IMR-90 (cell line): ENCODE results near the gene NR5A1. TPM values are rescaled to one million over a fixed set of nuclear protein-coding genes. Genes with fewer than 3 reads are reported as not detected.

Experiments used
- ATAC-seq: fragments of 200-7000 bp; cut with Tn5 transposase; 2 replicates; pipeline ENCODE4 v1.9.1; 2020; ENCODE audit warnings: low read depth, mild to moderate bottlenecking, moderate library complexity
- BruUV-seq: library from RNA; stranded (reverse); fragments of 400-500 nt; replicated peaks from 2 replicates; lab custom pipeline; 2021; lab: Mats Ljungman, UMichigan
- CTCF ChIA-PET: fragments of 300-600 bp; formaldehyde crosslinking; extraction: SDS; loops from one replicate; lab custom pipeline; 2021; ENCODE audit warnings: antibody characterized with exemption; lab: Yijun Ruan, JAX
- POLR2A ChIA-PET: fragments of 300-600 bp; sonication (Branson Sonifier 250); formaldehyde crosslinking; loops from one replicate; lab custom pipeline; 2022; ENCODE audit warnings: antibody characterized with exemption; ENCODE audit not compliant: unreplicated experiment; lab: Charles Lee
- DNase-seq: peaks from one replicate; pipeline ENCODE4 v3.0.0; 2013
- H2AFZ ChIP-seq: replicated peaks from 2 replicates; pipeline ENCODE3; 2013; ENCODE audit warnings: low read length, mild to moderate bottlenecking; ENCODE audit not compliant: poor library complexity
- H2AK5ac ChIP-seq: 2 replicates; pipeline ENCODE4 v1.6.1; 2013; ENCODE audit warnings: low read depth, low read length, inconsistent platforms
- H2AK9ac ChIP-seq: replicated peaks from 2 replicates; pipeline ENCODE3; 2013; ENCODE audit warnings: mild to moderate bottlenecking, low read depth, low read length, moderate library complexity; ENCODE audit not compliant: poor library complexity
- H2BK120ac ChIP-seq: 2 replicates; pipeline ENCODE4 v1.6.1; 2013; ENCODE audit warnings: low read depth, low read length, inconsistent platforms
- H2BK15ac ChIP-seq: 3 replicates; pipeline ENCODE4 v1.6.1; 2013; ENCODE audit warnings: low read depth, low read length, inconsistent platforms
- H2BK20ac ChIP-seq: 2 replicates; pipeline ENCODE4 v1.6.1; 2013; ENCODE audit warnings: low read depth, mild to moderate bottlenecking, inconsistent platforms, low read length, moderate library complexity
- H2BK5ac ChIP-seq: 2 replicates; pipeline ENCODE4 v1.6.1; 2013; ENCODE audit warnings: mild to moderate bottlenecking, low read depth, low read length, inconsistent platforms; ENCODE audit not compliant: poor library complexity, severe bottlenecking
- H3K14ac ChIP-seq: replicated peaks from 2 replicates; pipeline ENCODE4 v1.6.1; 2013; ENCODE audit warnings: low read depth, low read length, inconsistent platforms
- H3K18ac ChIP-seq: 2 replicates; pipeline ENCODE4 v1.6.1; 2013; ENCODE audit warnings: low read depth, low read length, control low read depth
- H3K23ac ChIP-seq: 2 replicates; pipeline ENCODE4 v1.6.1; 2013; ENCODE audit warnings: low read depth, low read length, inconsistent platforms
- H3K27ac ChIP-seq: 2 replicates; pipeline ENCODE4 v1.5.1; 2013; ENCODE audit warnings: mild to moderate bottlenecking, control low read depth, low read length; ENCODE audit not compliant: insufficient read depth
- H3K27me3 ChIP-seq: 2 replicates; pipeline ENCODE4 v1.6.1; 2013; ENCODE audit warnings: low read length; ENCODE audit not compliant: control insufficient read depth, insufficient read depth
- H3K36me3 ChIP-seq: 2 replicates; pipeline ENCODE4 v1.6.1; 2013; ENCODE audit warnings: low read length, mixed read lengths; ENCODE audit not compliant: control insufficient read depth, insufficient read depth
- H3K4ac ChIP-seq: 2 replicates; pipeline ENCODE4 v1.6.1; 2013; ENCODE audit warnings: low read depth, low read length, inconsistent platforms
- H3K4me1 ChIP-seq: 2 replicates; pipeline ENCODE4 v1.6.1; 2013; ENCODE audit warnings: low read length, mixed read lengths; ENCODE audit not compliant: control insufficient read depth, insufficient read depth
- H3K4me2 ChIP-seq: 2 replicates; pipeline ENCODE4 v1.6.1; 2013; ENCODE audit warnings: low read depth, mild to moderate bottlenecking, control low read depth, low read length, moderate library complexity
- H3K4me3 ChIP-seq: 2 replicates; pipeline ENCODE4 v1.5.1; 2013; ENCODE audit warnings: low read depth, mild to moderate bottlenecking, control low read depth, low read length, moderate library complexity; ENCODE audit not compliant: insufficient read depth
- H3K56ac ChIP-seq: 2 replicates; pipeline ENCODE4 v1.6.1; 2013; ENCODE audit warnings: low read length, inconsistent platforms; ENCODE audit not compliant: insufficient read depth; ENCODE audit errors: extremely low read depth
- H3K79me1 ChIP-seq, 2 experiments: 2 replicates each; pipeline ENCODE4 v1.6.1; 2013; ENCODE audit warnings: low read length in 2 of 2, inconsistent platforms in 1 of 2, low read depth in 1 of 2
- H3K9ac ChIP-seq: 2 replicates; pipeline ENCODE4 v1.6.1; 2013; ENCODE audit warnings: low read depth, low read length, control low read depth
- H3K9me1 ChIP-seq: 2 replicates; pipeline ENCODE4 v1.6.1; 2013; ENCODE audit warnings: low read length, inconsistent platforms; ENCODE audit not compliant: insufficient read depth
- H3K9me3 ChIP-seq: 2 replicates; pipeline ENCODE4 v1.6.1; 2013; ENCODE audit warnings: low read length; ENCODE audit not compliant: control insufficient read depth, insufficient read depth
- H4K20me1 ChIP-seq: 2 replicates; pipeline ENCODE4 v1.6.1; 2013; ENCODE audit warnings: low read length, inconsistent platforms; ENCODE audit not compliant: insufficient read depth
- H4K5ac ChIP-seq: 2 replicates; pipeline ENCODE4 v1.6.1; 2013; ENCODE audit warnings: mild to moderate bottlenecking, low read depth, low read length, control low read depth
- H4K8ac ChIP-seq, 2 experiments: 2 replicates each; pipeline ENCODE4 v1.6.1; 2013; ENCODE audit warnings: low read depth in 2 of 2, low read length in 2 of 2, control low read depth in 1 of 2, inconsistent platforms in 1 of 2
- H4K91ac ChIP-seq: 2 replicates; pipeline ENCODE4 v1.6.1; 2013; ENCODE audit warnings: low read depth, low read length, inconsistent platforms; ENCODE audit not compliant: insufficient read depth
- CEBPB ChIP-seq: IDR thresholded peaks from 2 replicates; pipeline ENCODE4 v1.6.1; 2012; ENCODE audit warnings: low read depth, low read length, improper control_type of control experiment
- FOS ChIP-seq: fragments of 150-350 bp; IDR thresholded peaks from 2 replicates; pipeline ENCODE4 v1.6.1; 2016; ENCODE audit warnings: low read depth, low read length
- MAZ ChIP-seq: IDR thresholded peaks from 2 replicates; pipeline ENCODE4 v1.6.1; 2012; ENCODE audit warnings: low read depth, mild to moderate bottlenecking, low read length, improper control_type of control experiment, moderate library complexity, borderline replicate concordance
- WGBS, 2 experiments: methylation state at CpG; one replicate each; pipeline versions ENCODE4 v1.1.5 to v1.1.7; 2013; ENCODE audit warnings: missing lambda C conversion rate in 2 of 2; ENCODE audit not compliant: insufficient read length in 1 of 2; ENCODE audit errors: extremely low coverage in 2 of 2; 5-methylcytosine and 5-hydroxymethylcytosine counted together
- dilution Hi-C: fragments of 300-500 bp; cut with HindIII; formaldehyde crosslinking; loops from one replicate; pipeline ENCODE4 v1.14.3; 2018; ENCODE audit warnings: low sequenced_read_pairs; ENCODE audit not compliant: unreplicated experiment
- in situ Hi-C: fragments of 300-500 bp; cut with MboI; formaldehyde crosslinking; loops from 3 replicates; pipeline ENCODE4 v1.14.3; 2019; ENCODE audit warnings: low sequenced_read_pairs, inconsistent platforms, mixed read lengths
- intact Hi-C: fragments of 100-400 bp; cut with micrococcal nuclease; formaldehyde crosslinking; loops from 2 replicates; pipeline ENCODE4 v1.10.0; 2022
- polyA plus RNA-seq, 3 experiments: library from polyadenylated mRNA; depleted of rRNA; stranded (reverse); fragments of >200 nt; gene quantifications; 2 replicates each; pipeline ENCODE4 v1.2.3, GENCODE V29; 2012; ENCODE audit warnings: low replicate concordance in 1 of 3
- total RNA-seq: library from RNA; depleted of rRNA; stranded (reverse); fragments of >200 nt; gene quantifications from 2 replicates; pipeline ENCODE4 v1.2.3, GENCODE V29; 2012

NR5A1 gene
- total and polyA plus RNA-seq, 2 of the 4 experiments (the other 2 are of a cell fraction), result not detected

DNA sequence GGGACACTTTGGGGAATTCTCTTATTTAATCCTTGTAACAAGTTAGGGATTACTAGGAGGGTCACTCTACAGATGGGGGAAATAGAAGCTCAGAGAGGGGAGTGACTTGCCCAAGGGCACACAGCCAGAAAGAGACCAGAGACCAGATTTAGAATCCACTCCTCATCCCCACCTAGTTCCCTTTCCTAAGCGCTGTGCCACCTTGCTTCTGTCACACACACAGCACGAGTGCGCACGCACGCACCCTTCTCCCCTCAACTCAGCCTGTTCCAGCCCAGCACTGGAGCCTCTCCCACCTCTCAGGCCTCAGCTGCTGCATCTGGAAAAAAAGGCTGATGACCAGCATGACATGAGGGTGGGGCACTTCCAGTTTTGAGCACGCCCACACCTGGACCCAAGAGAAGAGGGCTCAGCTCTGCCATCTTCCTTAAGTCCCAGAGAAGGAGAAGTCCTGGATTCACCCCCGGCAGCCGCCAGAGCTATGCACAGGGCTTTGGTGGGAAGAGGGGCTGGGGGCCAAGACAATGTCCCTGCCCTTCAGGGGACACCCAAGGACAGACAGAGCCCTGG, 18.5 kb downstream of the NR5A1 start:
- ATAC-seq (no peak), DNase-seq (no peak)
- Histone ChIP-seq H3K9me1 (no peaks in the 10 kb centered on the region), H3K27me3 (peaks cover 74% of the 10 kb centered on the region), H3K4me1 (no peaks in the 10 kb centered on the region), H2AK9ac (no peak overlapping the region), H2AFZ (no peak overlapping the region), H3K9me3 (no peaks in the 10 kb centered on the region), H3K9ac (no peak overlapping the region), H2BK20ac (no peak overlapping the region), H3K79me1 (no peaks in the 10 kb centered on the region), H2BK15ac (no peak overlapping the region), H3K4ac (no peak overlapping the region), H3K23ac (no peak overlapping the region), H3K4me2 (no peak overlapping the region), H4K20me1 (no peaks in the 10 kb centered on the region), H3K36me3 (no peaks in the 10 kb centered on the region), H4K91ac (no peak overlapping the region), H2BK120ac (no peak overlapping the region), H4K8ac (no peak overlapping the region), H2BK5ac (no peak overlapping the region), H3K18ac (no peak overlapping the region), H3K27ac (no peak overlapping the region), H4K5ac (no peak overlapping the region), H3K56ac (no peak overlapping the region), H2AK5ac (no peak overlapping the region), H3K14ac (no peak overlapping the region), H3K4me3 (no peak overlapping the region)
- ChIA-PET POLR2A (no interaction called here), CTCF (no interaction called here)
- TF ChIP-seq CEBPB, result no peak
- no peak for TF ChIP-seq FOS
- no peak for TF ChIP-seq MAZ
- intact Hi-C loops, result no loop called here
- dilution Hi-C loops, result no loop called here
- WGBS, 2 experiments, result 76% methylated on average over 5 of the region's 8 CpGs; no CpG with 5 or more reads in 1 of the 2 experiments
- no TSS peak for BruUV-seq
- in situ Hi-C loops, result no loop called here
